ENCODE measurements around the gene MARCHF5.
"Not testable (repeated sequence)": the region's sequence is repeated elsewhere in the genome, so short reads cannot be mapped to it uniquely, and the experiment has no call there.

The MARCHF5 gene

DNA sequence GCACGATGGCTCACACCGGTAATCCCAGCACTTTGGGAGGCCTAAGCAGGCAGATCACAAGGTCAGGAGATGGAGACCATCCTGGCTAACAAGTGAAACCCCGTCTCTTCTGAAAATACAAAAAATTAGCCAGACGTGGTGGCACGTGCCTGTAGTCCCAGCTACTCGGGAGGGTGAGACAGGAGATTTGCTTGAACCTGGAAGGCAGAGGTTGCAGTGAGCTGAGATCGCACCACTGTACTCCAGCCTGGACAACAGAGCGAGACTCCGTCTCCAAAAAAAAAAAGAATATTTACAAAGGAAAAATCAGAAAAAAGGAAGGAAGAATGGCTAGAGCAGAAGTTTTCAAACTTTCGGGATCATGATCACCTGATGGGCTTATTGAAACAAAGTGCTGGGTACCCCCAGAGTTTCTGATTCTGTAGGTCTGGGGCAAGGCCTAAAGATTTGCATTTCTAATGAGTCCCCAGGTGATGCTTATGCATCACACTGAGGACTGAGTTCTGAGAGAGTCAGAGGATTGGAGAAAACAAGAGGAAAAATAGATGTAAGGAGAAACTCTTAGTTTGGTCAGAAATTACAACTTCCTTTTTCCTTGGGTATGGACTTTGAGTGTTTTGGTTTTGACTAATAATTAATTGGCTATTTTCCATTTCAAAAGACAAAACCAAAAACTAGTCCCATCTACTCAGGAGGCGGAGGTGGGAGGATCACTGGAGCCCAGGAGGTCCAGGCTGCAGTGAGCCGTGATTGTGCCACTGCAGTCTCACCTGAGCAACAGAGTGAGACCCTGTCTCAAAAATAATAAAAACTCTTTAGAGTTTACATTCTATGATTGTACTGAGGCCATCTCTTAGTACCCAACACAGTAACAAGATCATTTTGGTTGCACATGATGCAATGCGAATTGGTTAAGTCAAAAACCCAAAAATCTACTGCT is 14.4 kb downstream of the MARCHF5 start:
- DNase-seq = no peak

DNA sequence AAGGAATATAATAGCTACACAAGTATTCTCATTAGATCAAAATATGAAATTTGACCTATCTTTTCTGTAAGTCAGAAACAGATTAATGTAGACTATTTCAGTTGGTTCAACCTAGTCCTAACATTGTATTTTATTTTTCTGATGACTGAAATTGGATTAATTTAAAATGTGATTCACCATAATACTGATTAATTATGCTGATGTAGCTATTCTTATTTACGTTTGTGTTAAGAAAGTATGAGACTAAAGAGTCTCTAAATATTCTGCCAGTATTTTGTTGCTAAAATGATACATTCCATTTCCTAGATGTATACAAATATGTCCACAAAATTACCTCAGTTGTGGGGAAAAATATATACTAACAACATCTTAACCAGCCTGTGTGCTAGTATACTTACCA is 18.3 kb downstream of the MARCHF5 start:
- no peak for DNase-seq

DNA sequence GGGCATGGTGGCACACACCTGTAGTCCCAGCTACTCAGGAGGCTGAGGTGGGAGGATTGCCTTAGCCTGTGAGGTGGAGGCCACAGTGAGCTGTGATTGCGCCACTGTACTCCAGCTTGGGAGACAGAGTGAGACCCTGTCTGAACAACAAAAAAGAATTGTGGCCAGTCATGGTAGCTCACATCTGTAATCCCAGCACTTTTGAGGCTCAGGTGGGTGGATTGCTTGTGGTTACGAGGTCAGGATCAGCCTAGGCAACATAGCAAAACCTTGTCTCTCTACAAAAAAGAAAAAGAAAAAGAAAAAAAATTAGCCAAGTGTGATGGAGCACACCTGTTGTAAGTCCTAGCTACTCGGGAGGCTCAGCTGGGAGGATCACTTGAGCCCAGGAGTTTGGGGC is 22.8 kb downstream of the MARCHF5 start:
- DNase-seq = no peak

DNA sequence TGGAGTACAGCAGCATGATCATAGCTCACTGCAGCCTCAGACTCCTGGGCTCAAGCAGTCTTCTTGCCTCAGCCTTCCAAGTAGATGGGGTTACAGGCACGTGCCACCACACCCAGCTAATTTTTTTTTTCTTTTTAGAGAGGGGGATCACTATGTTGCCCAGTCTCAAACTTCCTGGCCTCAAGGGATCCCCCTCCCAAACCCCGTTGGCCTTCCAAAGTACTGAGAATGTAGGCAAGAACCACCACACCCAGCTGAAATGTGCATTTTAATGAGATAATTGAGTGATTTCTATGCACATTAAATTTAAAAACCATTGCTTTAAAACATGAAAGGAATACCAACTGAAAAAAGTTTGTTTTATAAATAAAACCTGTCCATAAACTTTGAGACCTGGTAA is 25.6 kb downstream of the MARCHF5 start:
- no peak for DNase-seq

DNA sequence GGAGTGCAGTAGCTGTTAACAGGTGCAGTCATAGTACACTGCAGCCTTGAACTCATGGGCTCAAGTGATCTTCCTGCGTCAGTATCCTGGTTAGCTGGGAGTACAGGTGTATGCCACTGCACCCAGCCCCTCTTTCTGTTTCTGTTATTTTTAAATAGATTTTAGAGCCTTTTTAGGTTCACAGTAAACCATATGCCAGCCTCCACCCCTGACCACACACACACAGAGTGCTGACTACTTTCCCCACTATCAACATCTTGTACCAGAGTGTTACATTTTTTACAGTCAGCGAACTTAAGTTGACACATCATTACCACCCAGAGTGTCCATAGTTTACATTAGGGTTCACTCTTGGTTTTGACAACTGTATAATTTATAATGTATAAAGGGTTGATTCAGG is 32.1 kb downstream of the MARCHF5 start:
- no peak for DNase-seq

DNA sequence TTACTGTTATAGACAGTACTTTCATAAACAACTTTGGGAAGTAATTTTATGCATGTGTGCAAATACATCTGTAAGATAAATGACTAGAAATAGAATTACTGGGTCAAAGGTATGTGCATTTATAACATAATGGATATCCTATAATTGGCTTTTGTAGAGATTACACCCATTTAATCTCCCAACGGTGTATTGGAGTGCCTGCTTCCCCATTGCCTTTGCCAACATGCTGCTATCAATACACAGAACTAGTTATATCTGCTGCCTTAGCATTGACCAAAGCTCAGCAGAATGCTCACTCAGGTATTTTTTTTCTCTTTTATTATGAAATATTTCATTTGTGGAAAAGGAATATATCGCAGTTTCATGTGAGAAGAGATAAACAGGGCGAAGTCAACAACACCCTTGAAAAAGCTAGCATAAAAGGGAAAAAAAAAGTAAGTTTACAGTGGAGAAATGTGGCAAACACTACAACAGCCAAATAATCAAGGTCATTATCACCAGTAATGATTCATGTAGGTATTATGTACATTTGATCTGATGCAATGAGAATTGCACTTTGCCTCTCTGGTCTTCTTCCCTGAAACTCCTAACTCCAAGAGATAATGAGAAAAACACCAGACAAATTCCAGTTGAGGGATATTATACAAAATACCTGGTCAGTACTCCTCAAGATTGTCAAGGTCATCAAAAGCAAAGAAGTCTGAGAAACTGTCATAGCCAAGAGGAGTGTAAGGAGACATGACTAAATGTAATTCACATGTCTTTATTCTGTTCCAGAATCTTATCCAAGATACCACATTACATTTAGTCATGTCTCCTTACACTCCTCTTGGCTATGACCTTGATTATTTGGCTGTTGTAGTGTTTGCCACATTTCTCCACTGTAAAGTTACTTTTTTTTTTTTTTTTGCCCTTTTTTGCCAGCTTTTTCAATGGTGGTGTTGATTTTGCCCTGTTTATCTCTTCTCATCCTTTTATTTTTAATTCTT is 36.8 kb downstream of the MARCHF5 start:
- DNase-seq = no peak

DNA sequence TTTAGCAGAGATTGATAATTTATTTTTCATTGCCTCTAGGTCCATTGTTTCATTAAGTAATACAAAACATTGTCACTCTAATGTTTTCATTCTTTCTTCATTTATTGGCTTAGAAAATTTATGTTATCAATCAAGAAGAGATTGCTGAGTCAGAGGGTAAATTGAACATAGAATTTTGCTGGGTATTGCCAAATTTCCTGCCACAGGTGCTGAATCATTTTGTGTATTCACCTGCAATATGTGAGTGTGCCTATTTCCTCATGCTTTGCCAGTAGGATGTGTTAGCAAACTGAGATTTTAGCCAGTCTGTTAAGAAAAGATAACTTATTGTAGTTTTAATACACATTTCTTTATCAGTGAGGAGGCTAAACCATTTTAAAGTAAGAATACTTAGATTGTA is 38.0 kb downstream of the MARCHF5 start:
- DNase-seq = no peak

DNA sequence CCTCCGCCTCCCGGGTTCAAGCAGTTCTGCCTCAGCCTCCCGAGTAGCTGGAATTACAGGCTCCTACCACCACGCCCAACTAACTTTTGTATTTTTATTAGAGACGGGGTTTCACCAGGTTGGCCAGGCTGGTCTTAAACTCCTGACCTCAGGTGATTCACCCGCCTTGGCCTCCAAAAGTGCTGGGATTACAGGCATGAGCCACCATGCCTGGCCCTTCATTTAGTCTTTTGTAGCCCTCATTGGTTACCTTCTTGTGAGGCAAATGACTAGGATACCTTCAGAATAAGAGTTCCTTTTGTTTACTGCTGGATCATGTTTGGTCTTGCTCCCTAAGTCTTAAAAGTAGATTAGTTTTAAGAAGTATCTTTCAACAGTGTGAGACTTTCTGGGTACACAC is 39.0 kb downstream of the MARCHF5 start:
- DNase-seq = not testable (repeated sequence)

DNA sequence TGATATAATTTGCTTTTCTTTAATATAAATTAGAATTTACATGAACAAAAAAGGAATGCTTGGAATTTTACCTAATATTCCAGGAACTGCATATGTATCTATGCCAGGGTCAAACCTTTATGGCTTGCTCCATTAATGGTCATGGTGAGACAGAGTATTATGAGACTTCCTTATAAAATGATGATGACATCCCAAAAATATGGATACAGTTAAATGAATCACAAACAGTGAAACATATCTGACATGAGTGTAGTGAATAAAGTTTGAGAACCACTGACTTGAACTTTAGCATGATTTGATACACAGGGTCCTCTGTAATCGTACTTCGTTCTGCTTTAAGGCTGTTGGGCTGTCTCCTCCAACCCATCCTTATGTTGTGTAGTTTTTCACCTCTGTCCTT is 51.8 kb downstream of the MARCHF5 start:
- DNase-seq = no peak

DNA sequence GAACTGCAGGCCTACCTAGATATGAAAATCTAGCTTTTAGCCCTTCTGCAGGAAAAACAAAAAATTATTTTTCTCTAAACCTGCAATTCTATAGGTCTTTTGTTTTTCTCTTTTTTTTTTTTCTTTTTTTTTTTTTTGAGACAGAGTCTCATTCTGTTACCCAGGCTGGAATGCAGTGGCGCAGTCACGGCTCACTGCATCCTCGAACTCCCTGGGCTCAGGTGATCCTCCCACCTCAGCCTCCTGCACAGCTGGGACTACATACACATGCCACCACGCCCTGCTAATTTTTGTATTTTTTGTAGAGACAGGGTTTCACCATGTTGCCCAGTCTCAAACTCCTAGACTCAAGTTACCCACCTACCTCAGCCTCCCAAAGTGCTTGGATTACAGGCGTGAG is 54.6 kb downstream of the MARCHF5 start:
- not testable (repeated sequence) for DNase-seq

DNA sequence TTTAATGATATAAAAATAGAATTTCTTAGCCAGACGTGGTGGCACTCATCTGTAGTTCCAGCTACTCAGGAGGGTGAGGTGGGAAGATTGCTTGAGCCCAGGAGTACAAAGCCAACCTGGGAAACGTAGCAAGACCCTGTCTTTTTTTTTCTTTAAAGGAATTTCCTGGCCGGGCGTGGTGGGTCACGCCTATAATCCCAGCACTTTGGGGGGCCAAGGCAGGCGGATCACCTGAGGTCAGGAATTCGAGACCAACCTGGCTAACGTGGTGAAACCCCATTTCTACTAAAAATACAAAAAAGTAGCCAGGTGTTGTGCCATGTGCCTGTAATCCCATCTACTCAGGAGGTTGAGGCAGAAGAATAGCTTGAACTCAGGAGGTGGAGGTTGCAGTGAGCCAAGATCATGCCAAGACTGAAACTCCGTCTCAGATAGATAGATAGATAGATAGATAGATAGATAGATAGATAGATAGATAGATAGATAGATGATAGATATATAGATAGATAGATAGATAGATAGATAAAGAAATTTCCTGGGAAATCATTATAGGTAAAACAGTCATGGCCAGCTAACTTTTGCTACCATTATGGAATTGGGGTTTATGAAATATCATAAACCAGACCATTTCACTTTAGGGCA is 56.2 kb downstream of the MARCHF5 start:
- not testable (repeated sequence) for DNase-seq

DNA sequence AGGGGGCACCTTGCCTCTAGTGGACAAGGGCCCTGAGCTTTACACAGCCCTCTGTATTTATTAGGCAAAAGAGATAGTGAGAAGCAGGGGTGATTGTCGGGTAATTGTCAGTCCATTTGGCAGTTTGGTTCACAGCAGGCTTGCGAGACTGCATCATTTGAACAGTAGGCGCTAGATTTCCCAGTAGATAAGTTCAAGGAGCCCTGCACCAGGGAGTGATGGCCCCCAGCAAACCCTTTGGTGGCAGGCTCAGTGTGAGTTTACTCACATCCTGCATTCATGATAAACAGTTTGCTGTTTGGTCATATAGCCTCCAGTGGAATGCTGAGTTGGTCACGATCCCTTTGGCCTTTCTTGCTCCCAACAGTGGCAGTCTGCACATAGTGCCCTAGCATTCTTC is 59.4 kb downstream of the MARCHF5 start:
- no peak for DNase-seq

DNA sequence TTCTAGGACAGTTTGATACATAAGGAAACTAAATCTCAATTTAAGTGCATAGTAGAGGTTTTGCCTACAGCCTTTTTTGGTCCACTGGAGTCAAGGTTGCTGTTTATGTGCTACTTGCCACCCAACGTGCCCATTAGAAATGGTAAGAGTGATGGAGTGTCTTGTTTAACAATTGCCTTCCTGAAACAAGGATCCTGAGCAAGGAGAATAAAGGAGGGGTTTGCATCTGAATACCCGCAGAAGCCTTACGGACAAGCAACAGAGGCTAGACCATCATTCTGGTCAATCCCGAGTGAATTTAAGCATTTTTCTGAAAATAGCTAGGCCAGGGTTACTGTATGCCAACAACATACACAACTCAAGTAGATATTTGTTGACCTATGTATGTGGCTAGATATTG is 63.6 kb downstream of the MARCHF5 start:
- no peak for DNase-seq

DNA sequence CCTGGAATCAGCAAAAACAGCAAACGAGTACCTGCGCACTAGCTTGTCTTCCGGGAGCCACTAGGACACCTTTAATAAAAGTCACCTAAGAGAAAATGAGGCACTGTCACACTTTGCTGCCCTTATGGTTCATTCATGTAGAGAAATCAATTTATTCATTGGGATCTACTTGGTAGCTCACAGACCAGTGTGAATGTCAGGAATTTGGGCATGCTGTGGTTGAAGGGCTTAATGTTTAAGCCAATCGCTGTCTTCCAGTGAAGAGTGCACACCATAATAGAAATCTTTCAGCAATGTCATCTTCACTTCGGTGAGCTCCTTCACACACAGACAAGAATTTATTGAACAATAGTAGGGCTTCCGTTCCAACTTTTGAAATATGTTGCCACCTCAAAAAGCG is 65.1 kb downstream of the MARCHF5 start:
- no peak for DNase-seq

DNA sequence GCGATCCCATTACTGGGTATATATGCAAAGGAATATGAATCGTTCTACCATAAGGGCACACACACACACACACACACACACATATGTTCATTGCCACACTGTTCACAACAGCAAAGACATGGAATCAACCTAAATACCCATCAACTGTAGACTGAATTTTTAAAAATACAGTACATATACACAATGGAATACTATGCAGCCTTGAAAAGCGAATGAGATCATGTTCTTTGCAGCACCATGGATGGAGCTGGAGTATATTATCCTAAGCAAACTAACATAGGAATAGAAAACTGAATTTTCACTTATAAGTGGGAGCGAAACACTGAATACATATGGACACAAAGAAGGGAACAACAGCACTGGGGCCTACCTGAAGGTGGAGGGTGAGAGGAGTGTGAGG is 72.5 kb downstream of the MARCHF5 start:
- DNase-seq = no peak

DNA sequence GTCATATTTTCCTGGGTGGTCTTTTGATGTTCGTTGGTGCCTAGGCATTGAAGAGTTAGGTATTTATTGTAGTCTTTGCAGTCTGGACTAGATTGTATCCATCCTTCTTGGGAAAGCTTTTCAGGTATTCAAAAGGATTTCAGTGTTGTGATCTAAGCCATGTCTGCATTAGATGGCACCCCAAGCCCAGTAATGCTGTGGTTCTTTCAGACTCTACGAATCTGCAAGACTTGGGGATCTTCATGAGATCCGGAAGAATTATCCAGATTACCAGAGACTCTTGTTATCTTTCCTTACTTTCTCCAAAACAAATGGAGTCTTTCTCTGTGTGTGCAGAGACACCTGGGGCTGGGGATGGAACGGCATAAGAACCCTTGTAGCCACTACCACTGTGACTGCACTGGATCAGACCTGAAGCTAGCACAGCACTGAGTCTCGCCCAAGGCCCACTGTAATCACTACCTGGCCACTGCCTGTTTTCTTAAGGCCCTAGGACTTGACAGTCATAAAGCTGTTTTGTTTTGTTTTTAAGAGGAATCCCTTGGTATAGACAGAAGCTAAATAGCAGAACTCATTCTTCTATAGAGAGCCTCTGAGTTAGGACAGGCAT is 75.5 kb downstream of the MARCHF5 start:
- no peak for DNase-seq

DNA sequence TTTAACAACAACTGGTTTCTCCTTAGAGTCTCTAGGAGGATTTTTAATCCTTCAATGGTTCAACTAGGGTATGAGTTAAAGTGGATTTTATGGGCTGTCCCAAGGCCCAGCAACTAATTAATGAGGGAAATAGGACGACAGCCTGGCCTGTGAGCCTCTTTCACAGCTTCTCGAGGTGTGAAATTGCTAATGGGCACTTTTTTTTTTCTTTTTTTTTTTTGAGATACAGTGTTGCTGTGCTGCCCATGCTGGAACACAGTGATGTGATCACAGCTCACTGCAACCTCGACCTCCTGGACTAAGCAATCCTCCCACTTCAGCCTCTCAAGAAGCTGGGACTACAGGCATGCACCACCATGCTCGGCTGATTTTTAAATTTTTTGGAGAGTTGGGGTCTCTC is 87.0 kb downstream of the MARCHF5 start:
- DNase-seq = no peak

DNA sequence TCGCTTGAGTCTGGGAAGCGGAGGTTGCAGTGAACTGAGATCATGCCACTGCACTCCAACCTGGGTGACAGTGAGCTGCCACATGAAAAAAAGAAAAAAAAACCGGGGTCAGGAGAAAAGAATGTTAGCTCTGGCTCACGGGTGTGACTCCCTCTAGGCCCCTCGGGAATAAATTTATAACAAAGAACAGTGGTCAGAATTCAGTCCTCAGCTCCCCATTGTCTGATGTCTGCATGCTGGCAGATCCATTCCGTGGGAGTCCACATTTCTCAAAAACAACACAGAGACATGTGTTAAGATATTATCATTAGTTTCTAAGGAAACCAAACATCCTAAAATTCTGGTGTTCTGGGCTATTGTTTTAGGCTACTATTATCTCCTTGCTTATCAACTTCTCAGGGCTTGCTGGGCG is 90.6 kb downstream of the MARCHF5 start:
- DNase-seq = no peak

DNA sequence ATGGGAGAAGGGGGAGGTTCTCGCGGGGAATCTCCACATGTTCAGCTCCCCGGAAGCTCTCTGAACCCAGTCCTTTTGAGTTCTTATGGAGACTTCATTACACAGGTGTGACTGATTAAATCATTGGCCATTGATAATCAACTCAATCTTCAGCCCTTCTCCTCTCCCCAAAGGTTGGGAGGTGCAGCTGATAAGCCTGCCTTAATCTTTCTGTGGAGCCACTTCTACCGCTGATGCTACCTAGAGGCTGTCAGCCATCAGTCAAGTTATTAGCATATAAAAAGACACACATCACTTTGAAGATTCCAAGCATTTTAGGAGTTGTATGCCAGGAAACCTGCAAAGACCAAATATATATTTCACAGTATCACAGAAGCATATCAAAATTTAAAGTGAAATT is 91.7 kb downstream of the MARCHF5 start:
- no peak for DNase-seq

DNA sequence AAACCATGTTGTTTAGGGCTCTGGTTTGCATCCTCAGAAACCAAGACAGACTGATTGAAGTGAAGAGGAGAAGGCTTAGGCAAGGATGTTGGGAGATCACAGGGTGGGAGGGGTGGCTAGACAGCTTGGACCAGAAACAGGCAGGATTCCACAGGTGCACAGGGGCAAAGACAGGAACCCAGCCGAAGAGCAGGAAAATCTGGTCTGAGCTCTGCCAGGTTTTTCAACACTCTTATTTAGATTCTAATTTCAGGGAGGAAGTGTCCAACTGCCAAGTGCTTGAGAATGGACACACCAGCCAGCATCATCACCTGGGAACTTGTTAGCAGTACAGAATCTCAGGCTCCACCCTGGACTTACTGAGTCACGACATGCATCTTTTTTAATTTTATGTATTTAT is 93.8 kb downstream of the MARCHF5 start:
- DNase-seq = no peak

DNA sequence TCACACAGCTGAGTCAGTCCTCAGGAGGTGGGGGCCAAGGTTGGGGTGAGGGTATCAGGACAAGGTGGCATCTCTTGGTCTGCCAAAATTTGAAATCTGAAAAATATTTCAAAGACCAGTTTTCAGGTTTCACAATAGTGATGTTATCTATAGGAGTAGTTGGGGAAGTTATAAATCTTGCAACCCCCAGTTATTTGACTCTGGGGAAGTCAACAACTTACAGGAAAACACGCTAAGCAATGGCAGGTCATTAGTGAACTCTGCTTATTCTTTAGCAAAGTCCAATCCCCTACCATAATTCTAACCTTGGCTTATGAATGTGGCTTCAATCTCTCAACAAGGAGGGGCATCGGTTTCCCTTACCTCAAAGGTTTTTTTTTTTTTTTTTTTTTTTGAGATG is 94.9 kb downstream of the MARCHF5 start:
- no peak for DNase-seq

DNA sequence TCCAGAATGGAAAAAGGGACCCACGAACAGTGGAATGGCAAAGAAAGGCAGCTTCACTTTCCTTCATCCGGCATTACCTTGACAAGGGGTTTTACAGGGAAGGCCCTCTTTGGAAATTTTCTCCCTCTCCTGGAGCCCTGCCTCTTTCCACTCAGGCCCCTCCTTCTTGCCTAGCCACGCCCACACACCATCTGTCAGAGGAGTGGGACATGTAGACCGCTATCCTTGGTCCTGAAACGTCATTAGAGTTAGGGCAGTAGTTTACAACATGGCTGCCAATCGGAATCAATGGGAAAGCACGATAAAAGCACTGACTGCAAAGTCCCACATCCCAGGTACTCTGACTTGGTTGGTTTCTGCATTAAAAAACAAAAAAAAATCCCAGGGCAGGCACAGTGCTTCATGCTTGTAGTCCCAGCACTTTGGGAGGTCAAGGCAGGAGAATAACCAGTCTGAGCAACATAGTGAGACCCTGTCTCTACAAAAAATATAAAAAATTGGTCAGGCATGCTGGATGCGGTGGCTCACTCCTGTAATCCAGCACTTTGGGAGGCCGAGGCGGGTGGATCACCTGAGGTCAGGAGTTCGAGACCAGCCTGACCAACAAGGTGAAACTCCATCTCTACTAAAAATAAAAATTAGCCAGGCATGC is 96.4 kb downstream of the MARCHF5 start:
- DNase-seq = no peak
